Liver (tissue), 9 donors: Measurements from ENCODE around the gene KRT222. TPM values are rescaled to one million over a fixed set of nuclear protein-coding genes. Genes with fewer than 3 reads are reported as not detected.

Experiments
- DNase-seq: peaks from one replicate; pipeline ENCODE4 v3.0.0-alpha.2; 2017; ENCODE audit warnings: low spot score
- H3K27ac ChIP-seq, 2 donors: one replicate each; pipeline ENCODE4 v1.7.0; 2013; ENCODE audit warnings: inconsistent platforms in 2 of 2, low read length in 2 of 2, control low read depth in 1 of 2, low read depth in 1 of 2, mild to moderate bottlenecking in 1 of 2
- H3K27me3 ChIP-seq, 4 donors: one replicate each; pipeline versions ENCODE4 v1.6.1 to v1.7.0; 2013; ENCODE audit warnings: low read length in 3 of 4, inconsistent platforms in 1 of 4, mild to moderate bottlenecking in 1 of 4, moderate library complexity in 1 of 4; ENCODE audit not compliant: control insufficient read depth in 4 of 4, insufficient read depth in 4 of 4
- H3K36me3 ChIP-seq, 4 donors: one replicate each; pipeline versions ENCODE4 v1.6.1 to v1.7.0; 2013; ENCODE audit warnings: low read length in 3 of 4, mild to moderate bottlenecking in 3 of 4, low read depth in 1 of 4, moderate library complexity in 1 of 4; ENCODE audit not compliant: control insufficient read depth in 4 of 4, insufficient read depth in 3 of 4
- H3K4me1 ChIP-seq, 4 donors: one replicate each; pipeline versions ENCODE4 v1.6.1 to v1.7.0; 2013; ENCODE audit warnings: low read length in 3 of 4, mild to moderate bottlenecking in 3 of 4, moderate library complexity in 1 of 4; ENCODE audit not compliant: control insufficient read depth in 4 of 4, insufficient read depth in 4 of 4
- H3K4me3 ChIP-seq, 3 donors: one replicate each; pipeline versions ENCODE4 v1.6.1 to v1.7.0; 2013; ENCODE audit warnings: low read length in 3 of 3, control low read depth in 1 of 3, low read depth in 1 of 3, mild to moderate bottlenecking in 1 of 3
- H3K9ac ChIP-seq, 2 donors: one replicate each; pipeline ENCODE4 v1.7.0; 2013; ENCODE audit warnings: low read length in 2 of 2, mild to moderate bottlenecking in 2 of 2, moderate library complexity in 2 of 2, control low read depth in 1 of 2, low read depth in 1 of 2
- H3K9me3 ChIP-seq, 4 donors: one replicate each; pipeline versions ENCODE4 v1.6.1 to v1.7.0; 2013; ENCODE audit warnings: low read length in 3 of 4; ENCODE audit not compliant: control insufficient read depth in 4 of 4
- EGR1 ChIP-seq, 2 donors: IDR thresholded peaks; 2 replicates each; pipeline ENCODE4 v1.6.1; 2016 to 2018; ENCODE audit warnings: antibody characterized with exemption in 2 of 2, low read depth in 2 of 2
- FOXA1 ChIP-seq: IDR thresholded peaks from 2 replicates; pipeline ENCODE4 v1.6.1; 2016; ENCODE audit warnings: antibody characterized with exemption
- FOXA2 ChIP-seq: IDR thresholded peaks from 2 replicates; pipeline ENCODE4 v1.6.1; 2016; ENCODE audit warnings: antibody characterized with exemption
- GABPA ChIP-seq, 2 donors: IDR thresholded peaks in 1 of 2; conservative IDR thresholded peaks in 1 of 2; 2 replicates each; pipeline ENCODE4 v1.6.1; 2016; ENCODE audit warnings: antibody characterized with exemption in 2 of 2, mild to moderate bottlenecking in 1 of 2, moderate library complexity in 1 of 2
- HNF4A ChIP-seq, 2 donors: conservative IDR thresholded peaks; 2 replicates each; pipeline ENCODE4 v1.6.1; 2016; ENCODE audit warnings: antibody characterized with exemption in 2 of 2, mild to moderate bottlenecking in 2 of 2
- HNF4G ChIP-seq: IDR thresholded peaks from 2 replicates; pipeline ENCODE4 v1.6.1; 2016; ENCODE audit warnings: antibody characterized with exemption
- JUND ChIP-seq, 2 donors: IDR thresholded peaks; 2 replicates each; pipeline ENCODE4 v1.6.1; 2016; ENCODE audit warnings: antibody characterized with exemption in 2 of 2
- MAX ChIP-seq: IDR thresholded peaks from 2 replicates; pipeline ENCODE4 v1.6.1; 2016; ENCODE audit warnings: antibody characterized with exemption
- NR2F2 ChIP-seq: IDR thresholded peaks from 2 replicates; pipeline ENCODE4 v1.6.1; 2016; ENCODE audit warnings: antibody characterized with exemption
- RAD21 ChIP-seq, 2 donors: IDR thresholded peaks; 2 replicates each; pipeline ENCODE4 v1.6.1; 2016; ENCODE audit warnings: antibody characterized with exemption in 2 of 2, mild to moderate bottlenecking in 2 of 2
- RXRA ChIP-seq, 2 donors: IDR thresholded peaks; 2 replicates each; pipeline ENCODE4 v1.6.1; 2017 to 2018; ENCODE audit warnings: antibody characterized with exemption in 2 of 2, mild to moderate bottlenecking in 1 of 2
- SP1 ChIP-seq: IDR thresholded peaks from 2 replicates; pipeline ENCODE4 v1.6.1; 2018; ENCODE audit warnings: antibody characterized with exemption, mild to moderate bottlenecking
- TAF1 ChIP-seq: conservative IDR thresholded peaks from 2 replicates; pipeline ENCODE4 v1.6.1; 2016; ENCODE audit warnings: antibody characterized with exemption, mild to moderate bottlenecking
- YY1 ChIP-seq: IDR thresholded peaks from 2 replicates; pipeline ENCODE4 v1.6.1; 2016; ENCODE audit warnings: antibody characterized with exemption, mild to moderate bottlenecking
- WGBS: extraction: QIAGEN DNeasy Blood & Tissue Kit; methylation state at CpG from one replicate; pipeline ENCODE4 v1.1.7; 2013; 5-methylcytosine and 5-hydroxymethylcytosine counted together
- polyA plus RNA-seq, 2 donors: library from polyadenylated mRNA; stranded (reverse) in 1 of 2; unstranded in 1 of 2; fragments of 200-250 nt in 1 of 2; fragments of >200 nt in 1 of 2; fragmentation: Nextera tagmentation in 1 of 2; extraction: Ambion mirVana in 1 of 2; gene quantifications; one replicate each; pipeline versions ENCODE4 v1.2.1 to v1.2.3, GENCODE V29; 2013 to 2015
- total RNA-seq, 2 donors: library from RNA; depleted of rRNA; stranded (reverse); fragments of >200 nt; gene quantifications; one replicate each; pipeline ENCODE4 v1.2.3, GENCODE V29; 2014
- TF ChIP-seq, protein P1 (sequence below): IDR thresholded peaks from 2 replicates; pipeline ENCODE4 v1.6.1; 2016; ENCODE audit warnings: antibody characterized with exemption, mild to moderate bottlenecking
- TF ChIP-seq, protein P2 (sequence below): fragments of 150-350 bp; IDR thresholded peaks from 2 replicates; pipeline ENCODE4 v1.5.1; 2017; ENCODE audit warnings: improper control_type of control experiment, low read depth, low read length; ENCODE audit not compliant: missing input control
- TF ChIP-seq, protein P3 (sequence below): IDR thresholded peaks from 2 replicates; pipeline ENCODE4 v1.6.1; 2016; ENCODE audit warnings: antibody characterized with exemption
- TF ChIP-seq, protein P4 (sequence below): IDR thresholded peaks from 2 replicates; pipeline ENCODE4 v1.6.1; 2016; ENCODE audit warnings: antibody characterized with exemption
- donor health status: healthy.
- donor health status: healthy.
- donor health status: healthy.
- donor health status: healthy.
- donor health status: healthy.

The KRT222 gene
- total and polyA plus RNA-seq, 4 donors: 1.9 to 5.6 (median 2.9) TPM

DNA sequence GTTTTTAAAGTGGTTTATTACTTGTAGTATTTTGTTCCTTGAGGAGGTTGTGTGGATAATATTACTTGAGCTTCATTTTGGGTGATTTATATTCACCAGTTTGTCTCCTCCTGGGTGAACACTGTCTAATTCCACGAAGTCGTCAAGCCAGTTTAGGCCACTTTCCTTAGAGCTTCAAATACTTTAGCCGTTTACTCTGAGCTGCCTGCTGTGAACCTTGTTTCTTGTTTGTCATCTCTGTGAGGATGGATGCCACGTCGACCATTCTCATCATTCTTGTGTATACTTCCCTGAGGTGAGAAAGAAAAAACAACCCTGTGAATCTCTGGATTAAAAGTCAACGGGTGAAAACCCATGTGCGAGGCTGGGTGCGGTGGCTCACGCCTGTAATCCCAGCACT, 29.6 kb upstream of the KRT222 start:
- WGBS: 89% methylated on average over 9 of the region's 9 CpGs
- no peak overlapping the region for H3K4me3 ChIP-seq
- no peak for TF ChIP-seq SP1
- TF ChIP-seq RXRA (IDR thresholded peaks at IDR 0.05): no peak
- TF ChIP-seq, protein P1, sequence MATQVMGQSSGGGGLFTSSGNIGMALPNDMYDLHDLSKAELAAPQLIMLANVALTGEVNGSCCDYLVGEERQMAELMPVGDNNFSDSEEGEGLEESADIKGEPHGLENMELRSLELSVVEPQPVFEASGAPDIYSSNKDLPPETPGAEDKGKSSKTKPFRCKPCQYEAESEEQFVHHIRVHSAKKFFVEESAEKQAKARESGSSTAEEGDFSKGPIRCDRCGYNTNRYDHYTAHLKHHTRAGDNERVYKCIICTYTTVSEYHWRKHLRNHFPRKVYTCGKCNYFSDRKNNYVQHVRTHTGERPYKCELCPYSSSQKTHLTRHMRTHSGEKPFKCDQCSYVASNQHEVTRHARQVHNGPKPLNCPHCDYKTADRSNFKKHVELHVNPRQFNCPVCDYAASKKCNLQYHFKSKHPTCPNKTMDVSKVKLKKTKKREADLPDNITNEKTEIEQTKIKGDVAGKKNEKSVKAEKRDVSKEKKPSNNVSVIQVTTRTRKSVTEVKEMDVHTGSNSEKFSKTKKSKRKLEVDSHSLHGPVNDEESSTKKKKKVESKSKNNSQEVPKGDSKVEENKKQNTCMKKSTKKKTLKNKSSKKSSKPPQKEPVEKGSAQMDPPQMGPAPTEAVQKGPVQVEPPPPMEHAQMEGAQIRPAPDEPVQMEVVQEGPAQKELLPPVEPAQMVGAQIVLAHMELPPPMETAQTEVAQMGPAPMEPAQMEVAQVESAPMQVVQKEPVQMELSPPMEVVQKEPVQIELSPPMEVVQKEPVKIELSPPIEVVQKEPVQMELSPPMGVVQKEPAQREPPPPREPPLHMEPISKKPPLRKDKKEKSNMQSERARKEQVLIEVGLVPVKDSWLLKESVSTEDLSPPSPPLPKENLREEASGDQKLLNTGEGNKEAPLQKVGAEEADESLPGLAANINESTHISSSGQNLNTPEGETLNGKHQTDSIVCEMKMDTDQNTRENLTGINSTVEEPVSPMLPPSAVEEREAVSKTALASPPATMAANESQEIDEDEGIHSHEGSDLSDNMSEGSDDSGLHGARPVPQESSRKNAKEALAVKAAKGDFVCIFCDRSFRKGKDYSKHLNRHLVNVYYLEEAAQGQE: no peak
- TF ChIP-seq HNF4A (conservative IDR thresholded peaks at IDR 0.05): no peak
- TF ChIP-seq, protein P2, sequence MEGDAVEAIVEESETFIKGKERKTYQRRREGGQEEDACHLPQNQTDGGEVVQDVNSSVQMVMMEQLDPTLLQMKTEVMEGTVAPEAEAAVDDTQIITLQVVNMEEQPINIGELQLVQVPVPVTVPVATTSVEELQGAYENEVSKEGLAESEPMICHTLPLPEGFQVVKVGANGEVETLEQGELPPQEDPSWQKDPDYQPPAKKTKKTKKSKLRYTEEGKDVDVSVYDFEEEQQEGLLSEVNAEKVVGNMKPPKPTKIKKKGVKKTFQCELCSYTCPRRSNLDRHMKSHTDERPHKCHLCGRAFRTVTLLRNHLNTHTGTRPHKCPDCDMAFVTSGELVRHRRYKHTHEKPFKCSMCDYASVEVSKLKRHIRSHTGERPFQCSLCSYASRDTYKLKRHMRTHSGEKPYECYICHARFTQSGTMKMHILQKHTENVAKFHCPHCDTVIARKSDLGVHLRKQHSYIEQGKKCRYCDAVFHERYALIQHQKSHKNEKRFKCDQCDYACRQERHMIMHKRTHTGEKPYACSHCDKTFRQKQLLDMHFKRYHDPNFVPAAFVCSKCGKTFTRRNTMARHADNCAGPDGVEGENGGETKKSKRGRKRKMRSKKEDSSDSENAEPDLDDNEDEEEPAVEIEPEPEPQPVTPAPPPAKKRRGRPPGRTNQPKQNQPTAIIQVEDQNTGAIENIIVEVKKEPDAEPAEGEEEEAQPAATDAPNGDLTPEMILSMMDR: no peak
- TF ChIP-seq TAF1: no peak
- TF ChIP-seq, protein P3, sequence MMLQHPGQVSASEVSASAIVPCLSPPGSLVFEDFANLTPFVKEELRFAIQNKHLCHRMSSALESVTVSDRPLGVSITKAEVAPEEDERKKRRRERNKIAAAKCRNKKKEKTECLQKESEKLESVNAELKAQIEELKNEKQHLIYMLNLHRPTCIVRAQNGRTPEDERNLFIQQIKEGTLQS: no peak
- no peak for TF ChIP-seq EGR1 (IDR thresholded peaks at IDR 0.05; ENCODE audit: low read depth in 2 of 2)
- no peak for TF ChIP-seq GABPA (IDR thresholded peaks at IDR 0.05 in 1 of 2, conservative IDR thresholded peaks at IDR 0.05 in 1 of 2)
- no peak for TF ChIP-seq YY1
- no peak for TF ChIP-seq NR2F2
- TF ChIP-seq RAD21 (IDR thresholded peaks at IDR 0.05): no peak
- no peak for TF ChIP-seq MAX
- no peak for TF ChIP-seq JUND (IDR thresholded peaks at IDR 0.05)
- TF ChIP-seq FOXA1: no peak
- TF ChIP-seq HNF4G: no peak
- TF ChIP-seq FOXA2: no peak
- TF ChIP-seq, protein P4, sequence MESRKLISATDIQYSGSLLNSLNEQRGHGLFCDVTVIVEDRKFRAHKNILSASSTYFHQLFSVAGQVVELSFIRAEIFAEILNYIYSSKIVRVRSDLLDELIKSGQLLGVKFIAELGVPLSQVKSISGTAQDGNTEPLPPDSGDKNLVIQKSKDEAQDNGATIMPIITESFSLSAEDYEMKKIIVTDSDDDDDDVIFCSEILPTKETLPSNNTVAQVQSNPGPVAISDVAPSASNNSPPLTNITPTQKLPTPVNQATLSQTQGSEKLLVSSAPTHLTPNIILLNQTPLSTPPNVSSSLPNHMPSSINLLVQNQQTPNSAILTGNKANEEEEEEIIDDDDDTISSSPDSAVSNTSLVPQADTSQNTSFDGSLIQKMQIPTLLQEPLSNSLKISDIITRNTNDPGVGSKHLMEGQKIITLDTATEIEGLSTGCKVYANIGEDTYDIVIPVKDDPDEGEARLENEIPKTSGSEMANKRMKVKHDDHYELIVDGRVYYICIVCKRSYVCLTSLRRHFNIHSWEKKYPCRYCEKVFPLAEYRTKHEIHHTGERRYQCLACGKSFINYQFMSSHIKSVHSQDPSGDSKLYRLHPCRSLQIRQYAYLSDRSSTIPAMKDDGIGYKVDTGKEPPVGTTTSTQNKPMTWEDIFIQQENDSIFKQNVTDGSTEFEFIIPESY: no peak
- DNase-seq: no peak
- no peaks in the 10 kb centered on the region for H3K9me3 ChIP-seq
- peaks cover 7 to 22% (median 16%) of the 10 kb centered on the region in 4 donors for H3K4me1 ChIP-seq
- no peaks in the 10 kb centered on the region for H3K27me3 ChIP-seq
- H3K27ac ChIP-seq: no peak overlapping the region
- H3K9ac ChIP-seq: no peak overlapping the region
- H3K36me3 ChIP-seq: no peaks in the 10 kb centered on the region
